Measurements from ENCODE around the gene CD52. TPM values are rescaled to one million over a fixed set of nuclear protein-coding genes. Genes with fewer than 3 reads are reported as not detected.

Gene CD52
- polyA plus RNA-seq, 1 of the 3 experiments (the other 2 are of a cell fraction): not detected

GRCh38 chr1:26323382-26323781 is 5.6 kb downstream of the CD52 start:
- Histone ChIP-seq H3K9me2 (no peaks in the 10 kb centered on the region), H3K9me3 (no peaks in the 10 kb centered on the region), H3K27ac (ENCODE audit: low read depth in 2 of 2, low read length in 1 of 2) (no peak overlapping the region), H3K36me3 (replicated peaks in 1 of 2; ENCODE audit: control insufficient read depth in 1 of 2, insufficient read depth in 2 of 2, low read length in 1 of 2) (no peaks in the 10 kb centered on the region), H3K9ac (no peak overlapping the region), H3K4me2 (no peak overlapping the region), H3K79me2 (ENCODE audit: insufficient read depth) (no peaks in the 10 kb centered on the region), H3K27me3 (ENCODE audit: insufficient read depth) (no peaks in the 10 kb centered on the region), H3K4me1 (ENCODE audit: control insufficient read depth in 1 of 2, insufficient read depth in 2 of 2, low read depth in 1 of 2, low read length in 1 of 2) (peaks cover 0 to 3% of the 10 kb centered on the region in 2 experiments; a peak in 1 of 4 replicates), H4K20me1 (ENCODE audit: insufficient read depth) (no peaks in the 10 kb centered on the region), H3F3A (replicated peaks; ENCODE audit: insufficient read depth) (no peaks in the 10 kb centered on the region), H3K4me3 (ENCODE audit: low read depth in 2 of 2, low read length in 1 of 2) (no peak overlapping the region), H2AFZ (ENCODE audit: low read depth) (no peak overlapping the region)
- TF ChIP-seq ELF1 (IDR thresholded peaks at IDR 0.05) (no peak), RFX5 (IDR thresholded peaks at IDR 0.05; ENCODE audit: low read length) (no peak), CHD2 (IDR thresholded peaks at IDR 0.05; ENCODE audit: low read length, partially characterized antibody) (no peak), FOSL2 (IDR thresholded peaks at IDR 0.05; ENCODE audit: borderline replicate concordance, low read depth) (no peak), RXRA (IDR thresholded peaks at IDR 0.05; ENCODE audit: borderline replicate concordance, low read depth) (no peak), YY1 (IDR thresholded peaks at IDR 0.05; ENCODE audit: low read depth) (no peak), RAD21 (IDR thresholded peaks at IDR 0.05; ENCODE audit: low read length) (no peak), TCF12 (IDR thresholded peaks at IDR 0.05) (no peak), TAF1 (IDR thresholded peaks at IDR 0.05; ENCODE audit: borderline replicate concordance, low read depth, low read length) (no peak), FOXM1 (IDR thresholded peaks at IDR 0.05; ENCODE audit: low read depth) (no peak), SMC3 (IDR thresholded peaks at IDR 0.05; ENCODE audit: low read depth, low read length) (no peak), SIN3A (IDR thresholded peaks at IDR 0.05; ENCODE audit: borderline replicate concordance, low read depth, low read length) (no peak), REST (IDR thresholded peaks at IDR 0.05; ENCODE audit: low read depth, low read length) (no peak), MXI1 (IDR thresholded peaks at IDR 0.05; ENCODE audit: low read depth, low read length) (no peak), POLR2AphosphoS5 (IDR thresholded peaks at IDR 0.05; ENCODE audit: low read depth, low read length) (no peak), PBX3 (IDR thresholded peaks at IDR 0.05) (no peak), FOXJ3 (CRISPR knock-in tag; IDR thresholded peaks at IDR 0.05) (no peak)
- TF ChIP-seq, protein P1, sequence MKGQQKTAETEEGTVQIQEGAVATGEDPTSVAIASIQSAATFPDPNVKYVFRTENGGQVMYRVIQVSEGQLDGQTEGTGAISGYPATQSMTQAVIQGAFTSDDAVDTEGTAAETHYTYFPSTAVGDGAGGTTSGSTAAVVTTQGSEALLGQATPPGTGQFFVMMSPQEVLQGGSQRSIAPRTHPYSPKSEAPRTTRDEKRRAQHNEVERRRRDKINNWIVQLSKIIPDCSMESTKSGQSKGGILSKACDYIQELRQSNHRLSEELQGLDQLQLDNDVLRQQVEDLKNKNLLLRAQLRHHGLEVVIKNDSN (IDR thresholded peaks at IDR 0.05; ENCODE audit: borderline replicate concordance, low read depth): no peak
- TF ChIP-seq, protein P2, sequence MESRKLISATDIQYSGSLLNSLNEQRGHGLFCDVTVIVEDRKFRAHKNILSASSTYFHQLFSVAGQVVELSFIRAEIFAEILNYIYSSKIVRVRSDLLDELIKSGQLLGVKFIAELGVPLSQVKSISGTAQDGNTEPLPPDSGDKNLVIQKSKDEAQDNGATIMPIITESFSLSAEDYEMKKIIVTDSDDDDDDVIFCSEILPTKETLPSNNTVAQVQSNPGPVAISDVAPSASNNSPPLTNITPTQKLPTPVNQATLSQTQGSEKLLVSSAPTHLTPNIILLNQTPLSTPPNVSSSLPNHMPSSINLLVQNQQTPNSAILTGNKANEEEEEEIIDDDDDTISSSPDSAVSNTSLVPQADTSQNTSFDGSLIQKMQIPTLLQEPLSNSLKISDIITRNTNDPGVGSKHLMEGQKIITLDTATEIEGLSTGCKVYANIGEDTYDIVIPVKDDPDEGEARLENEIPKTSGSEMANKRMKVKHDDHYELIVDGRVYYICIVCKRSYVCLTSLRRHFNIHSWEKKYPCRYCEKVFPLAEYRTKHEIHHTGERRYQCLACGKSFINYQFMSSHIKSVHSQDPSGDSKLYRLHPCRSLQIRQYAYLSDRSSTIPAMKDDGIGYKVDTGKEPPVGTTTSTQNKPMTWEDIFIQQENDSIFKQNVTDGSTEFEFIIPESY (IDR thresholded peaks at IDR 0.05; ENCODE audit: borderline replicate concordance, low read depth): no peak
- ChIA-PET POLR2A (no interaction called here), CTCF (interaction anchor here (1.5 to 10.4 kb wide), 4 partner anchors 15 to 46 kb away, joined by 6 to 213 read pairs (median 122); partner anchors contain the start of genes SH3BGRL3 and UBXN11)
- DNase-seq: no peak
- WGBS (ENCODE audit: low lambda C conversion rate): 81% methylated on average over 2 of the region's 2 CpGs
